ENCODE results near the gene CD55.

DNA sequence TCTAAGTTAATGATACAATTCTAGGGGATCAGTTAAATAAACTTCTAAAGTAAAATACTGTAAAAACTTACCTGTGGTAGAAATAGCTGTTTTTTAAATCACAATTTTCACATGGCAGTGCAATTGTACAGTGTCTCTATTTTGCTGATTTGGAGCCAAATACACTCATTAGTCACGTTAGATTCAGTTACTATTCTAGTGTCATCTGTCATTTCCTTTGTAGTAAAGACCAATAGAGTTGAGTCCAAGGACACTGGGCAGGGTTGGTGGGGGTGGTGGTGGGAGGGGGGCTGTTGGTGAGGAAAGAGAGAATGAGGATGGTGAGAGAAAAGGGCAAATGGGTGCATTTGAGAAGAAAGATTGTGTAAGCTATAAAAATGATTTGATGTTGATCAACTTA lies 33.6 kb downstream of the CD55 start:
- no peak for TF ChIP-seq POLR2A (IDR thresholded peaks at IDR 0.05; ENCODE audit: low read length)
- no peak for TF ChIP-seq GATA1 (IDR thresholded peaks at IDR 0.05; ENCODE audit: low read depth, low read length)
